Glomerular visceral epithelial cell (primary cell): ENCODE data around the gene DYNC1H1.

Source experiments
- DNase-seq: peaks from one replicate; pipeline ENCODE4 v3.0.0-alpha.2; 2016; ENCODE audit errors: extremely low spot score

The DYNC1H1 gene

GRCh38 chr14:102035914-102036313, 71.5 kb downstream of the DYNC1H1 start:
- DNase-seq: no peak

GRCh38 chr14:102037686-102038085, 73.3 kb downstream of the DYNC1H1 start:
- no peak for DNase-seq

GRCh38 chr14:102039157-102039556, 74.8 kb downstream of the DYNC1H1 start:
- no peak for DNase-seq

GRCh38 chr14:102040153-102040552, 75.8 kb downstream of the DYNC1H1 start:
- no peak for DNase-seq

- DNase-seq: no peak
Measured at GRCh38 chr14:102042699-102043098, 78.3 kb downstream of the DYNC1H1 start.

GRCh38 chr14:102043251-102044025, 79.1 kb downstream of the DYNC1H1 start:
- no peak for DNase-seq

GRCh38 chr14:102044566-102044965, 80.2 kb downstream of the DYNC1H1 start:
- no peak for DNase-seq

GRCh38 chr14:102046337-102047278, 82.2 kb downstream of the DYNC1H1 start:
- no peak for DNase-seq

GRCh38 chr14:102047808-102048540, 83.6 kb downstream of the DYNC1H1 start:
- DNase-seq: no peak

GRCh38 chr14:102049258-102050025, 85.1 kb downstream of the DYNC1H1 start:
- no peak for DNase-seq

GRCh38 chr14:102050026-102050405, 85.6 kb downstream of the DYNC1H1 start:
- no peak for DNase-seq

GRCh38 chr14:102050625-102051024, 86.3 kb downstream of the DYNC1H1 start:
- no peak for DNase-seq

- no peak for DNase-seq
Measured at GRCh38 chr14:102052522-102052921, 88.1 kb downstream of the DYNC1H1 start.

- DNase-seq: no peak
Measured at GRCh38 chr14:102055181-102055901, 91.0 kb downstream of the DYNC1H1 start.

GRCh38 chr14:102056694-102057442, 92.5 kb downstream of the DYNC1H1 start:
- DNase-seq: no peak

GRCh38 chr14:102057480-102058114, 93.2 kb downstream of the DYNC1H1 start:
- DNase-seq: no peak

- DNase-seq: no peak
Measured at GRCh38 chr14:102058146-102058545, 93.8 kb downstream of the DYNC1H1 start.

GRCh38 chr14:102058961-102059360, 94.6 kb downstream of the DYNC1H1 start:
- no peak for DNase-seq

- DNase-seq: peak; percentile 83
Measured at GRCh38 chr14:102063109-102063807, 98.9 kb downstream of the DYNC1H1 start.
